K562 (cell line): ENCODE measurements around the gene HK1. TPM values are rescaled to one million over a fixed set of nuclear protein-coding genes. Genes with fewer than 3 reads are reported as not detected.
A peak's percentile ranks its signal among the peaks of the same experiment; 100 is the strongest.

Experiments used
- AFF4 ChIP-seq: sonication (generic); formaldehyde crosslinking; IDR thresholded peaks from 2 replicates; pipeline ENCODE4 v1.8.0; 2023; ENCODE audit warnings: mild to moderate bottlenecking, missing genetic modification reagents
- FOXK2 ChIP-seq, 2 experiments: fragments of 450-650 bp; IDR thresholded peaks in 1 of 2; conservative IDR thresholded peaks in 1 of 2; 2 replicates each; pipeline ENCODE4 v1.6.1; 2016; ENCODE audit warnings: low read depth in 2 of 2, mild to moderate bottlenecking in 1 of 2
- MLLT1 ChIP-seq, 2 experiments: fragments of 450-650 bp; IDR thresholded peaks; 2 replicates each; pipeline ENCODE4 v1.6.1; 2016
- NCOA4 ChIP-seq: fragments of 450-650 bp; IDR thresholded peaks from 2 replicates; pipeline ENCODE4 v1.6.1; 2018; ENCODE audit warnings: mild to moderate bottlenecking; ENCODE audit not compliant: partially characterized antibody
- REST ChIP-seq, 2 experiments: fragments of 450-650 bp; formaldehyde crosslinking in 1 of 2; IDR thresholded peaks; 2 replicates each; pipeline versions ENCODE4 v1.4.0 to v1.6.1; 2014 to 2020; ENCODE audit warnings: mild to moderate bottlenecking in 2 of 2, borderline replicate concordance in 1 of 2, low read depth in 1 of 2
- RUNX1 ChIP-seq: sonication (generic); IDR thresholded peaks from 2 replicates; pipeline ENCODE4 v1.6.1; 2016; ENCODE audit warnings: antibody characterized with exemption, low read depth
- STAT6 ChIP-seq: sonication (generic); formaldehyde crosslinking; IDR thresholded peaks from 2 replicates; pipeline ENCODE4 v1.8.1; 2023; ENCODE audit warnings: mild to moderate bottlenecking, missing genetic modification reagents
- YY1 ChIP-seq, 3 experiments: IDR thresholded peaks; 2 replicates each; pipeline ENCODE4 v1.6.1; 2011; ENCODE audit warnings: low read length in 2 of 3, mild to moderate bottlenecking in 2 of 3, moderate library complexity in 2 of 3, borderline replicate concordance in 1 of 3, control low read depth in 1 of 3, low read depth in 1 of 3; ENCODE audit not compliant: insufficient read depth in 3 of 3, insufficient replicate concordance in 2 of 3, control insufficient read depth in 1 of 3, insufficient read length in 1 of 3; ENCODE audit errors: extremely low read depth in 1 of 3
- polyA plus RNA-seq, 8 experiments: library from polyadenylated mRNA; depleted of rRNA in 4 of 8; stranded (reverse) in 5 of 8; unstranded in 3 of 8; fragments of >200 nt; fragmentation: Nextera tagmentation in 2 of 8; fragmentation: Illumina TruSeq in 1 of 8; extraction: Ambion mirVana in 2 of 8; extraction: Trizol in 1 of 8; gene quantifications; 2 replicates each; pipeline versions ENCODE4 v1.2.1 to v1.2.3, GENCODE V29; 2011 to 2014; ENCODE audit warnings: inconsistent platforms in 1 of 8, missing spikeins in 1 of 8
- total RNA-seq, 7 experiments: library from RNA; depleted of rRNA in 6 of 7; stranded (reverse); fragments of >200 nt in 6 of 7; fragmentation: Illumina TruSeq in 2 of 7; extraction: Trizol in 2 of 7; gene quantifications; 2 replicates each; pipeline versions ENCODE4 v1.2.1 to v1.2.3, GENCODE V29; 2011 to 2021; ENCODE audit warnings: low replicate concordance in 1 of 7

Gene HK1
- total and polyA plus RNA-seq, 9 of the 15 experiments (the other 6 are each of a cell fraction or from before 2014, with no cell fraction given), result 29.2 to 444 (median 193) TPM

- peak; percentile 2; the same call in 1 of the 2 replicates for TF ChIP-seq REST (IDR thresholded peaks at IDR 0.05; ENCODE audit: borderline replicate concordance)
- 0 out of 2 replicates have a peak, but pooled peaks have one; percentile 29 for TF ChIP-seq REST (CRISPR knock-in tag; IDR thresholded peaks at IDR 0.05; ENCODE audit: low read depth)
- peak; percentile 68; the same call in 1 of the 2 replicates for TF ChIP-seq AFF4 (CRISPR knock-in tag)
- peak; percentile 97 for TF ChIP-seq MLLT1 (IDR thresholded peaks at IDR 0.05)
- TF ChIP-seq FOXK2 (conservative IDR thresholded peaks at IDR 0.05 in 1 of 2, IDR thresholded peaks at IDR 0.05 in 1 of 2; ENCODE audit: low read depth in 2 of 2), result peak; percentile 90 to 92
- TF ChIP-seq YY1 (IDR thresholded peaks at IDR 0.05; ENCODE audit: borderline replicate concordance in 1 of 3, control insufficient read depth in 1 of 3, extremely low read depth in 1 of 3, insufficient read depth in 3 of 3, insufficient read length in 1 of 3, insufficient replicate concordance in 2 of 3, low read depth in 1 of 3, low read length in 2 of 3), result peak in 1 of 3 experiments; percentile 47
- peak; percentile 91 for TF ChIP-seq STAT6
- peak; percentile 66 for TF ChIP-seq NCOA4
- TF ChIP-seq RUNX1, result peak; percentile 80
Measured at GRCh38 chr10:69315610-69316312, 37.5 kb downstream of the HK1 start (continued).
